Right lobe of liver (tissue), 6 donors: ENCODE data around the gene TBC1D19. TPM values are rescaled to one million over a fixed set of nuclear protein-coding genes. Genes with fewer than 3 reads are reported as not detected.
A peak's percentile ranks its signal among the peaks of the same experiment; 100 is the strongest.

Experiments used
- ATAC-seq, 4 donors: fragments of 200-7000 bp; cut with Tn5 transposase; one replicate each; pipeline ENCODE4 v1.9.1; 2020; ENCODE audit warnings: mild to moderate bottlenecking in 4 of 4, moderate library complexity in 4 of 4
- DNase-seq, 3 donors: peaks; one replicate each; pipeline ENCODE4 v3.0.0-alpha.2; 2020
- H3K27ac ChIP-seq, 3 donors: fragments of 200-600 bp; one replicate each; pipeline ENCODE4 v1.8.0; 2022
- H3K27me3 ChIP-seq, 2 donors: fragments of 200-600 bp; one replicate each; pipeline ENCODE4 v1.8.0; 2022
- H3K36me3 ChIP-seq, 4 donors: fragments of 200-600 bp; sonication (generic) in 1 of 4; one replicate each; pipeline versions ENCODE4 v1.5.1 to v1.8.0; 2017 to 2022; ENCODE audit warnings: control low read depth in 1 of 4
- H3K4me1 ChIP-seq, 4 donors: fragments of 200-600 bp; sonication (generic) in 1 of 4; one replicate each; pipeline versions ENCODE4 v1.5.1 to v1.8.0; 2017 to 2022; ENCODE audit warnings: control low read depth in 1 of 4
- H3K4me3 ChIP-seq, 3 donors: fragments of 200-600 bp; one replicate each; pipeline ENCODE4 v1.8.0; 2022
- H3K9me3 ChIP-seq, 4 donors: fragments of 200-600 bp; sonication (generic) in 1 of 4; one replicate each; pipeline versions ENCODE4 v1.5.1 to v1.8.0; 2017 to 2022; ENCODE audit warnings: control low read depth in 1 of 4
- POLR2A ChIP-seq: fragments of 450-650 bp; IDR thresholded peaks from one replicate; pipeline ENCODE4 v1.6.1; 2017; ENCODE audit warnings: antibody characterized with exemption, mild to moderate bottlenecking
- WGBS: methylation state at CpG from one replicate; pipeline ENCODE4 v1.1.6; 2018; ENCODE audit warnings: low coverage, low lambda C conversion rate; ENCODE audit not compliant: insufficient coverage; ENCODE audit errors: missing lambda C conversion rate; 5-methylcytosine and 5-hydroxymethylcytosine counted together
- intact Hi-C, 2 donors: fragments of 100-400 bp; cut with DNase I; formaldehyde crosslinking; loops; one replicate each; pipeline versions ENCODE4 v1.11.2 to v1.14.1; 2022
- total RNA-seq, 6 experiments: library from RNA; depleted of rRNA in 2 of 6; stranded (reverse); fragments of >200 nt in 2 of 6; fragmentation: NEBNext Ultra II Directional in 3 of 6; extraction: Animal tissue kit (Norgen Biotek cat#: 25700) in 3 of 6; gene quantifications; one replicate each; pipeline versions ENCODE4 v1.1.0 to v1.2.4, GENCODE V29; 2016 to 2023
- TF ChIP-seq, protein P1 (sequence below), 4 donors: fragments of 200-600 bp in 3 of 4; fragments of 450-650 bp in 1 of 4; IDR thresholded peaks; one replicate each; pipeline versions ENCODE4 v1.5.1 to v1.8.0; 2016 to 2022; ENCODE audit warnings: antibody characterized with exemption in 4 of 4, mild to moderate bottlenecking in 2 of 4
- donor health status: DM: no; HTN: yes; CAD: no.
- donor health status: DM: no; HTN: no; CAD: no.
- donor health status: DM: no; HTN: no; CAD: no.
- donor health status: DM: no; HTN: yes; CAD: no.
- donor health status: DM: no; HTN: yes; CAD: no.

Gene TBC1D19
- total RNA-seq, 6 experiments from 2014 or later, result 1.8 to 5.3 (median 2.4) TPM

DNA sequence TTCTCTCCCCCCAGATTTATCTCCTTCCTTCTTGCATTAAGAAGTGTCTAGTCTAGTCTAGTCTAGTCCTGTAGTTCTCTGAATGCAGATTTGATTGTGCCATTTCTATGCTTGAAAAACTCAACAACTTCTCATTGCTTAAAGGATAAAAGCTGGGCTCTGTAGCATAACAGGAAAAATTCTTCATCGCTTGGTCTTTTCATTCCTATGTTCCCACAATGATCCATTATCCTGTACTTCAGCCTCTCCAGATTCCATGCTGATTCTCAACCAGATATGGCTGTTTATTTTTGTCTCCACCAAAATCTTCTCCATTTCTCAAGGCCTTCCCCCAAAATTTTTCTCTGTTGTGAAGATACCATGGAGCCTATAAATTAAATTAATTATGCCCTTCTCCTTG is 173.9 kb downstream of the TBC1D19 start:
- no peaks in the 10 kb centered on the region for H3K27me3 ChIP-seq
- no peaks in the 10 kb centered on the region for H3K36me3 ChIP-seq
- no peaks in the 10 kb centered on the region for H3K9me3 ChIP-seq
- TF ChIP-seq, protein P1, sequence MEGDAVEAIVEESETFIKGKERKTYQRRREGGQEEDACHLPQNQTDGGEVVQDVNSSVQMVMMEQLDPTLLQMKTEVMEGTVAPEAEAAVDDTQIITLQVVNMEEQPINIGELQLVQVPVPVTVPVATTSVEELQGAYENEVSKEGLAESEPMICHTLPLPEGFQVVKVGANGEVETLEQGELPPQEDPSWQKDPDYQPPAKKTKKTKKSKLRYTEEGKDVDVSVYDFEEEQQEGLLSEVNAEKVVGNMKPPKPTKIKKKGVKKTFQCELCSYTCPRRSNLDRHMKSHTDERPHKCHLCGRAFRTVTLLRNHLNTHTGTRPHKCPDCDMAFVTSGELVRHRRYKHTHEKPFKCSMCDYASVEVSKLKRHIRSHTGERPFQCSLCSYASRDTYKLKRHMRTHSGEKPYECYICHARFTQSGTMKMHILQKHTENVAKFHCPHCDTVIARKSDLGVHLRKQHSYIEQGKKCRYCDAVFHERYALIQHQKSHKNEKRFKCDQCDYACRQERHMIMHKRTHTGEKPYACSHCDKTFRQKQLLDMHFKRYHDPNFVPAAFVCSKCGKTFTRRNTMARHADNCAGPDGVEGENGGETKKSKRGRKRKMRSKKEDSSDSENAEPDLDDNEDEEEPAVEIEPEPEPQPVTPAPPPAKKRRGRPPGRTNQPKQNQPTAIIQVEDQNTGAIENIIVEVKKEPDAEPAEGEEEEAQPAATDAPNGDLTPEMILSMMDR (IDR thresholded peaks at IDR 0.05), result no peak
- TF ChIP-seq POLR2A, result no peak
- no peak overlapping the region for H3K27ac ChIP-seq
- H3K4me1 ChIP-seq, result no peaks in the 10 kb centered on the region
- no peak overlapping the region for H3K4me3 ChIP-seq
- DNase-seq, result no peak
- WGBS, result 100% methylated on average over 1 of the region's 1 CpG
- no peak for ATAC-seq
- intact Hi-C loops, result no loop called here

DNA sequence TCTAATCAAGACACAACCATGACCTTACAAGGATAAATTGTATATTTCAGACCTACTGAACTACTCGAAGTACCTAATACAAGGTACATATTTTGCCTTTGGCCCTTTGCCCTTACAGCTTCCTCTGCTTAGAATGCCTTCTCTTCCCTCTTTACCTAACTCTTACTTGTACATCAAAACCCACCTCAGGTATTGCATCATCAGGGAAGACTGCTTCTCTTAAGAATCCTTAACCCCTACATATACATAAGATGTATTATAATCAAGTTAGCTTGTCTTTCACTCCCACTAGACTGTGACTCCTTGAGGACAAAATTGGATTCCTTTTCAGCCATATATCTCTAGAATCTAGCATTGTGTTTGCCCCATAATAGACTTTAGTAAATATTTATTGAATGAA is 175.0 kb downstream of the TBC1D19 start:
- ATAC-seq, result no peak
- TF ChIP-seq, protein P1 (IDR thresholded peaks at IDR 0.05), result no peak
- no peak for TF ChIP-seq POLR2A
- no peaks in the 10 kb centered on the region for H3K27me3 ChIP-seq
- no peaks in the 10 kb centered on the region for H3K36me3 ChIP-seq
- DNase-seq, result no peak
- no peaks in the 10 kb centered on the region for H3K4me1 ChIP-seq
- H3K9me3 ChIP-seq, result no peaks in the 10 kb centered on the region
- WGBS, result 83% methylated on average over 1 of the region's 1 CpG
- no peak overlapping the region for H3K4me3 ChIP-seq
- H3K27ac ChIP-seq, result no peak overlapping the region
- intact Hi-C loops, result no loop called here

DNA sequence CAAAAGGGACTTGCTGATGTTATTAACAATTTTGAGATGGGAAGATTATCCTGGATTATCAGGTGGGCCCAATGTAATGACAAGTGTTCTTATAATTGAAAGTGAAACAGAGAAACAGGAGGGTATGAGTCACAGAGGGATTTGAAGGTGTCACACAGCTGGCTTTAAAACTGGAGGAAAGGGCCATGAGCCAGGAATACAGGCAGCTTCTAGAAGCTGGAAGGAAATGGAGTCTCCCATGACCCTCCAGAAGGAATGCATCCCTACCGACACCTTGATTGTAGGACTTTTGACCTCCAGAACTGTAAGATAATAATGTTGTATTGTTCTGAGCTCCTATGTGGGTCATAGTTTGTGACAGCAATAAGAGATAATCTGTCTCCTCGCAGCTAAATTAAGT is 178.8 kb downstream of the TBC1D19 start:
- H3K27me3 ChIP-seq, result no peaks in the 10 kb centered on the region
- ATAC-seq (peak in 3 of 4 donors; percentile 12 to 82 (median 44)), DNase-seq (no peak)
- H3K9me3 ChIP-seq, result no peaks in the 10 kb centered on the region
- H3K36me3 ChIP-seq, result no peaks in the 10 kb centered on the region
- H3K4me1 ChIP-seq, result no peaks in the 10 kb centered on the region
- WGBS, result 100% methylated on average over 2 of the region's 2 CpGs
- no peak overlapping the region for H3K4me3 ChIP-seq
- TF ChIP-seq, protein P1 (IDR thresholded peaks at IDR 0.05), result no peak
- TF ChIP-seq POLR2A, result no peak
- no peak overlapping the region for H3K27ac ChIP-seq
- intact Hi-C loops, result no loop called here

DNA sequence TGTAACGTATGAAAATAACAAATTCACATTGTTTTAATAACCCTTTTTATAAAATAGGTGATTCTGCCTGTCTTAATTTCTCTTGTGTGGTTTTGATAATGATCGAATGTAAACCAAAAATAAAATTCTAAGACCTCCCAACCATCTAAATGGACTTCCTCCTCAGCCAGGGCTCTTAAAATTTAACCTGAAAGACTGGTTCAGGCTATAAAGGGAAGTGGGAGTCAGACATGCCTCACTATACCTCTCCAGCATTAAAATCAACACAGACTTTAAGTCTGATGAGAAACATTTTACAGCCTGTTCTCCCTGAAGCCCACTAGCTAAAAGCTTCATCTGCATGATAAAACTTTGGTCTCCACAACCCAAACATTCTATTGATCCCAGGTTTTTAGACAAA is 179.2 kb downstream of the TBC1D19 start:
- H3K27ac ChIP-seq, result no peak overlapping the region
- DNase-seq (no peak), ATAC-seq (no peak)
- no peak for TF ChIP-seq POLR2A
- TF ChIP-seq, protein P1 (IDR thresholded peaks at IDR 0.05), result no peak
- H3K9me3 ChIP-seq, result no peaks in the 10 kb centered on the region
- H3K36me3 ChIP-seq, result no peaks in the 10 kb centered on the region
- H3K4me3 ChIP-seq, result no peak overlapping the region
- 61% methylated on average over 2 of the region's 2 CpGs for WGBS
- intact Hi-C loops, result no loop called here
- H3K27me3 ChIP-seq, result no peaks in the 10 kb centered on the region
- H3K4me1 ChIP-seq, result no peaks in the 10 kb centered on the region

DNA sequence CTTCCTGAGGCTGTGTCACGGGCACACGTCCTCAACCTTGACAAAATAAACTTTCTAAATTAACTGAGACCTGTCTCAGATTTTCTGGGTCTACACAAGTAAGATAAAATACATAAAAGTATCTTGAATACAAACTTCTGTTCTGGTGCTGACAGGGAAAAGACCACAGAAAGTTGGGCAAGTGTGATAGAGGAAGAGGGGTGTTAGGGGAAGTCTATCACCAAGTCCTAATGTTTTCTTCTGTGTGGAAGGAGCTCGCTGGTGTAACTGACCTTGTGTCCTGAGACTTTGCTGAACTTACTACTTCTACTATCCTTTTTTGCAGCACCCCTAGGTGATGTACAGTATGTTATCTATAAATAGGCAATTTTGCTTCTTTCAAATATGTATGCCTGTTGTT is 179.8 kb downstream of the TBC1D19 start:
- WGBS, result 79% methylated on average over 3 of the region's 3 CpGs
- intact Hi-C loops, result no loop called here
- ATAC-seq, result no peak

More for the DNA sequence above, 179.8 kb downstream of the TBC1D19 start:
- Histone ChIP-seq H3K4me1 (no peaks in the 10 kb centered on the region), H3K36me3 (no peaks in the 10 kb centered on the region), H3K9me3 (no peaks in the 10 kb centered on the region), H3K4me3 (no peak overlapping the region), H3K27ac (no peak overlapping the region), H3K27me3 (no peaks in the 10 kb centered on the region)
- DNase-seq, result no peak
- TF ChIP-seq, protein P1 (IDR thresholded peaks at IDR 0.05), result no peak
- TF ChIP-seq POLR2A, result no peak
